Left colon (tissue), 2 donors: ENCODE results near the gene PIEZO1. TPM values are rescaled to one million over a fixed set of nuclear protein-coding genes. Genes with fewer than 3 reads are reported as not detected.

ENCODE experiments used
- ATAC-seq: fragments of 200-7000 bp; cut with Tn5 transposase; one replicate; pipeline ENCODE4 v1.9.1; 2020; ENCODE audit warnings: mild to moderate bottlenecking, moderate library complexity
- DNase-seq, 2 donors: peaks; one replicate each; pipeline ENCODE4 v3.0.0-alpha.2; 2020
- intact Hi-C, 2 donors: fragments of 100-400 bp; cut with DNase I in 1 of 2; cut with micrococcal nuclease in 1 of 2; formaldehyde crosslinking; loops; one replicate each; pipeline versions ENCODE4 v1.11.2 to v1.14.0; 2022; cut with DNase I, micrococcal nuclease
- total RNA-seq, 2 donors: library from RNA; stranded (reverse); fragmentation: NEBNext Ultra II Directional; extraction: Animal tissue kit (Norgen Biotek cat#: 25700); gene quantifications; one replicate each; pipeline ENCODE4 v1.2.1, GENCODE V29; 2021
- donor health status: DM: no; HTN: no; CAD: no.
- donor health status: DM: yes; HTN: yes; CAD: no.

PIEZO1 gene
- total RNA-seq, 2 donors from 2014 or later: 118 to 146 TPM

- DNase-seq (no peak), ATAC-seq (no peak)
- intact Hi-C loops: no loop called here
These were observed 49.9 kb downstream of the PIEZO1 start for GRCh38 chr16:88735121-88735520.

- intact Hi-C loops: no loop called here
- no peak for DNase-seq
- ATAC-seq: no peak
These were observed 50.7 kb downstream of the PIEZO1 start for GRCh38 chr16:88734361-88734728.

- DNase-seq: no peak
- ATAC-seq: no peak
- intact Hi-C loops: no loop called here
These were observed 51.2 kb downstream of the PIEZO1 start for GRCh38 chr16:88733630-88734360.

- intact Hi-C loops: no loop called here
- ATAC-seq (no peak), DNase-seq (no peak)
These were observed 52.1 kb downstream of the PIEZO1 start for GRCh38 chr16:88732961-88733294.

GRCh38 chr16:88732172-88732960 is 52.7 kb downstream of the PIEZO1 start:
- ATAC-seq: no peak

GRCh38 chr16:88731699-88732098 is 53.3 kb downstream of the PIEZO1 start:
- ATAC-seq: no peak
- intact Hi-C loops: no loop called here
- DNase-seq: no peak

More at GRCh38 chr16:88732172-88732960, 52.7 kb downstream of the PIEZO1 start:
- intact Hi-C loops: no loop called here
- DNase-seq: no peak

GRCh38 chr16:88730632-88731607 is 54.1 kb downstream of the PIEZO1 start:
- DNase-seq (no peak), ATAC-seq (no peak)
- intact Hi-C loops: no loop called here

- intact Hi-C loops: no loop called here
- ATAC-seq (no peak), DNase-seq (no peak)
These were observed 57.1 kb downstream of the PIEZO1 start for GRCh38 chr16:88727871-88728270.

- ATAC-seq (no peak), DNase-seq (no peak)
- intact Hi-C loops: no loop called here
These were observed 58.0 kb downstream of the PIEZO1 start for GRCh38 chr16:88726981-88727380.

- DNase-seq: no peak
- intact Hi-C loops: no loop called here
- no peak for ATAC-seq
These were observed 58.6 kb downstream of the PIEZO1 start for GRCh38 chr16:88726408-88726749.

- ATAC-seq: no peak
- DNase-seq: no peak
- intact Hi-C loops: no loop called here
These were observed 59.2 kb downstream of the PIEZO1 start for GRCh38 chr16:88725609-88726407.

GRCh38 chr16:88724855-88725555 is 60.0 kb downstream of the PIEZO1 start:
- no peak for DNase-seq
- peak; percentile 3 for ATAC-seq
- intact Hi-C loops: no loop called here

- intact Hi-C loops: no loop called here
- ATAC-seq: no peak
These were observed 61.1 kb downstream of the PIEZO1 start for GRCh38 chr16:88723911-88724310.

GRCh38 chr16:88723507-88723887 is 61.5 kb downstream of the PIEZO1 start:
- no peak for ATAC-seq
- intact Hi-C loops: no loop called here
- no peak for DNase-seq

More at GRCh38 chr16:88723911-88724310, 61.1 kb downstream of the PIEZO1 start:
- DNase-seq: no peak

GRCh38 chr16:88722784-88723506 is 62.1 kb downstream of the PIEZO1 start:
- ATAC-seq (no peak), DNase-seq (no peak)
- intact Hi-C loops: no loop called here

- intact Hi-C loops: no loop called here
- ATAC-seq (no peak), DNase-seq (no peak)
These were observed 62.9 kb downstream of the PIEZO1 start for GRCh38 chr16:88721815-88722755.
